ENCODE measurements around the gene IBTK. TPM values are rescaled to one million over a fixed set of nuclear protein-coding genes. Genes with fewer than 3 reads are reported as not detected.
"Not testable (repeated sequence)": the region's sequence is repeated elsewhere in the genome, so short reads cannot be mapped to it uniquely, and the experiment has no call there.

IBTK gene
- total RNA-seq, 1 donor from 2014 or later, result 44.8 TPM

DNA sequence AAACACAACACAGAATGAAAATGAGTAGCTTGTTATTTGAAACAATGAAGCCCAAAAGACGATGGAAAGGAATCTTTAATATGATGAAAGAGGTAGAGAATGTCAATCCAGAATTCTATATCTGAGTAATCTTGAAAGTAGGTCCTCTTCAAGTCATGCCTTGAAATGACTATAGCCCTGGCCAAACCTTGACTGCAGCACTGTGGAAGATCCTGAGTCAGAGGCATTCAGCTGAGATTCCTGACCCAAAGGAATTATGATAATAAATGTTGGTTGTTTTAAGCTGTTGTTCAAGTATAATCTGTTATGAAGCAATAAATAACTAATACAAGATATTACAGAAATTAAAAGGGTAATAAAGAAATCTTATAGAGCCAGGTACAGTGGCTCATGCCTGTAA is 64.8 kb downstream of the IBTK start:
- DNase-seq (ENCODE audit: low read depth, low spot score), result no peak

DNA sequence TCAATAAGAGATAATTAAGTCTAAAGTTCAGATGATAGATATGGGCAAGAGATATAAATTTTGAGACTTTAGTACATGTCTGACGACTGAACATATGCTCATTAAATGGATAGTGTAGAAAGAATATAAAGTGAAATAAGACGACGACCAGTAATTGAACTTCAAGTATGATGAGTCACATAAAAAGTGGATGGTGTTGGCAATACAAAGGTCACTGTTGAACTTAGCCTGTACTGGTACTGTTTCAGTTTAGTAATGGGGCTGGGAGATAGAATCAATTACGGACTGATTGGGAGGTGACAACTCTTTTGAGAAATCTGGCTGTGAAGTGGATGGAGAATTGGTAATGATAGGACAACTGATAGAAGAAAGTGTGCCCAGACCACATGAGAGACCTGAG is 68.1 kb downstream of the IBTK start:
- DNase-seq (ENCODE audit: low read depth, low spot score), result no peak

DNA sequence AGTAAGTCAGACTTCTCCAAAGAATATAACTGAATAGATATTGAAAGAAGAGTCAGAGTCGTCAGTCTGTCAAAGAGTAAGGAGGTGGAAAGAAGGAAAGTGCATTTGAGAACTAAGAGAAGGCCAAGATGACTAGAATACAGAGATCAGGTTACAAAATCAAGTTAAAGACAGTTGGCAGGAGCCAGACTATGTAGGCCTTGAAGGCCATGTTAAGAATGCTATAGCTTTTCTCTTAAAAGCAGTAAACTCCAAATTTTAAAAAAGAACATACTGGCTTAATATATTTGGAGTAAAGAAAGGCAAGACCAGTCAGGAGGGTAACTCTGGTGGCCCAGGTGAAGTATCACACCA is 68.8 kb downstream of the IBTK start:
- DNase-seq (ENCODE audit: low read depth, low spot score), result no peak

DNA sequence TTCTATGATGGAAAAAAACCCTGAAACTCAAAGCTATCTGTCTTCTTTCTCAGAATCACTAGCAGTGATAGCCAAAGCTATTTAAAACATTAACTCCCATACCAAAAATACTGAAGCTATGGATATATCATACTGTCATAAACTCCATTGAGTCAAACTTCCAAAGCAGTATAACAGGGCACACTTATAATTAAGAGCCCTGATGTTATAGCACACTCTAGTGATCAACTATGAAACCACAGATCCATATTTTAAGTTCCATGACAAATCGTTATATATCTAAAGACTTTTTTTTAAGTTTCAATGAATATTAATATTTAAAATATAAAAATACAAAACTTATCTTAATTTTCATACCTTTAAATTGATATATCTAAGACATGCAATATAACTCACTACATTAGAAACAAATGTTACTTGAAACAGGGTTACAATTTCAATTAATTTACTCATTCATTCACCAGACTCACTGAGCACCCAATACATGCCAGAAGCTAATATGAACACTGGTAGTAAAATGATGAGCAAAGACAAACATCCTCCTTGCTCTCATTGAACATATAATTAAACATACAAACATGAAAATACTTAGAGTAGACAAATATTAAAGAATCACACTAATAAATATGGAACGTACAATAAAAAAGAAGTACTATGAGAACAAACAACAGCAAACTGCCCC is 69.3 kb downstream of the IBTK start:
- no peak for DNase-seq (ENCODE audit: low read depth, low spot score)

DNA sequence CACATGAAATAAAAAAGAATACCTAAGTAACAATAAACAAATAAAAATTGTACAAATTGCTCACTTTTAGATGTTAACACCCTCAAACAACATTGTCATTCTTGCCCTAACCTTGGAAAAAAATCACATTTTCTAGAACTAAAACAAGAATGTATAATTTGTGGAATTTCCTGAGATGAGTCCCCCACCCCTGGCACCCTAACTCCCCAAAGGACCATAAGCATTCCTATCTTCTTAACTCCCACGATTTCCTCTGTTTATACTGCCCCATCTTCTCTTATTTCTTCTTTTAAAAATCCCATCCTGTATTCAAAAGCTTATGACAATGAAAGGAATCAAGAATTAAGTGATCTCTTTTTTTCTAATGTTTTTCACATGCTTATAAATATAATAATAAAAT is 70.9 kb downstream of the IBTK start:
- no peak for DNase-seq (ENCODE audit: low read depth, low spot score)

DNA sequence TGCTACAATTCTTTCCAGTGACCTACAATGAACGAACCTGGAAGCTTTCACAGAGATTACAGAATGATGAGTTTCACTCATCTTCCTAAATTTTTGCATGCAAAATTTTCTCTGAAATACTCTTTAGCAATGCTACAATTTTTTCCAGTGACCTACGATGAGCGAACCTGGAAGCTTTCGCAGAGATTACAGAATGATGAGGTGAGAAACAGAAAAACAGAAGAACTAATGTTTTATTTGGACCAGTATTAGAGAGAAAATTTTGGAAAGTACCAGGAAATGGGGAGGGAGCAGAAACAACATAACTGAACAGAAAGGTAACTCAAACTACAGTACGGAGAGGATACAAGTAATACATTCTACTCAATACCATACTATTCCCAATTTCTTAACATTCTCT is 75.0 kb downstream of the IBTK start:
- no peak for DNase-seq (ENCODE audit: low read depth, low spot score)

DNA sequence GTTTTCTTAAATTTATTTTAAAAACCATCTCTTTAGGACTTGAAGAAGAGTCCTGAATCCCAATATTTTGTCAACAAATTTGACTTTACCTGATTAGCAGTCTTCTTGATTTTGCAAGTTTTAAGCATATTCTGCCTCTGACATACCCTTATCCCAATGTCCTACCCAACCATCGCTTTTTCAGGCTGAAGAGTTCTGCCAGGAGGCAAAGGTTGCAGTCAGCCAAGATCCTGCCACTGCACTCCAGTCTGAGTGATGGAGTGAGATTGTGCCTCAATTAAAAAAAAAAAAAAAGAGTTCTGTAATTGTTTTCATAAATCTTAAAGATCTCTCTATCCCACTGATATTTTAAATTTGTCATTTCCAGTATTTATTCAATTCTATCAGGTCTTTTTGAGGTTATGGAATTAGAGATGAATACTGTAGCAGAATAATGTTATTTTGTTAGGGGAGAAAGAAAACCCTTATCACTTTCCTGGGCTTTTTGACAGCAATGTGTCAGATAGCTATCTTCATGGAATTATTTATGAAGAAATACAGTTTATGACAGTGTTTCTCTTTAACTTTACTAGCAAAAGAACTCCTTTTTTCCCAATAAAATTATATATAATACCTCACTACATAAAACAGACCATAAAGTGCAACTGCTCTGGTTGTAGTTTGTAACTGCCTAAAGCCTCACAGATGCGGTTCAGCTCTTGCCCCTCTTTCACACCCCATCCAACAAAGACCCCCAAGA is 78.2 kb downstream of the IBTK start:
- no peak for DNase-seq (ENCODE audit: low read depth, low spot score)

DNA sequence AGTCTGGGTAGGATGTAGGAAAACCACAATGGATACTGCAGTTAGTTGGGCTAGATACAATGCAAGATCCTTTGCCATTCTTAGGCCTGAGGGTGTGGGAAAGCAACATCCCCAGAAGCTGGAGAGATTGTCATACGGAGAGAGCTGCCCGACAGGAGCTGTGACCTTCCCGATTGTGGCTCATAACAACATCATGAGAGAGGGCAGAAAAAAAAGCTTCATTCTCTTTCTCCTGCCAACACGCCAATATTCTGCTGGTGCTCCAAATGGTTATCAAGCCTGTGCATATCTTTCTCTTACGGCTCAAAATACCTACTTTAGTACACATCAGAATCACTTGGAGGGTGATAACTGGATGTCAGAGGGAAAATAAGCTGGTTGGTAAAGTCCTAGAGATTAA is 81.1 kb downstream of the IBTK start:
- DNase-seq (ENCODE audit: low read depth, low spot score), result no peak

DNA sequence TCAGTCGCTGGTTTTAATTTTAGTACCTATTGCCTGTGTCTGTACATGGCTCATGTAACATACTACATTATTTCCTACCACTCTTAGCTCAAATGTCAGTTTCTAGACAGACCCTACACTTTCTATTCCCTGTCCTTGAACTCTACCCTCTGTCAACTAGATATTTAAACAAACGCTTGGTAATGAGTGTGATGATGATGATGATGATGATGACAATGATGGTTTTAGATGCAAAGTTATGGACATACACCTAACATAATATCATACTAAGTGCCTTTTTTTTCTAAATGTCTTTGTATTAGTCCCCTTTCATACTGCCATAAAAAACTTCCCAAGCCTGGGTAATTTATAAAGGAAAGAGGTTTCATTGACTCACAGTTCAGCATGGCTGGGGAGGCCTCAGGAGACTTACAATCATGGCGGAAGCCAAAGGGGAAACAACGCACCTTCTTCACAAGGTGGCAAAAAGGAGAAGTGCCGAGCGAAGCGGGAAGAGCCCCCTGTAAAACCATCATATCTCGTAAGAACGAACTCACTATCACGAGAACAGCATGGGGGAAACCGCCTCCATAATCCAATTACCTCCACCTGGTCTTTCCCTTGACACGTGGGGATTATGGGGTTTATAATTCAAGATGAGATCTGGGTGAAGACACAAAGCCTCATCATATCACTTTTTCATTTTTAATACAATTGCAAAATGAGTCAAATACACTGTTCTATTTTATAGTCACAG is 87.1 kb downstream of the IBTK start:
- DNase-seq (ENCODE audit: low read depth, low spot score), result no peak

DNA sequence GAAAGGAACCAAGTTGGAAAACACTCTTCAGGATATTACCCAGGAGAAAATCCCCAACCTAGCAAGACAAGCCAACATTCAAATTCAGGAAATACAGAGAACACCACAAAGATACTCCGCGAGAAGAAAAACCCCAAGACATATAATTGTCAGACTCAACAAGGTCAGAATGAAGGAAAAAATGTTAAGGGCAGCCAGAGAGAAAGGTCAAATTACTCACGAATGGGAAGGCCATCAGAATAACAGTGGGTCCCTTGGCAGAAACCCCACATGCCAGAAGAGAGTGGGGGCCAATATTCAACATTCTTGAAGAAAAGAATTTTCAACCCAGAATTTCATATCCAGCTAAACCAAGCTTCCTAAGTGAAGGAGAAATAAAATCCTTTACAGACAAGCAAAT is 94.8 kb downstream of the IBTK start:
- DNase-seq (ENCODE audit: low read depth, low spot score), result not testable (repeated sequence)

DNA sequence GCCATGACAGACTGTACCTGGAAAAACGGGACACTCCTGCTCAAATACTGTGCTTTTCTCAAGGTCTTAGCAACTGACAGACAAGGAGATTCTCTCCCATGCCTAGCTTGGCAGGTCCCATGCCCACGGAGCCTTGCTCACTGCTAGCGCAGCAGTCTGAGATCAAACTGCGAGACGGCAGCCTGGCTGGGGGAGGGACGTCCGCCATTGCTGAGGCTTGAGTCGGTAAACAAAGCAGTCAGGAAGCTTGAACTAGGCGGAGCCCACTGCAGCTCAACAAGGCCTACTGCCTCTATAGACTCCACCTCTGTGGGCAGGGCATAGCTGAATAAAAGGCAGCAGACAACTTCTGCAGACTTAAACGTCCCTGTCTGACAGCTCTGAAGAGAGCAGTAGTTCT is 96.4 kb downstream of the IBTK start:
- DNase-seq (ENCODE audit: low read depth, low spot score), result not testable (repeated sequence)

DNA sequence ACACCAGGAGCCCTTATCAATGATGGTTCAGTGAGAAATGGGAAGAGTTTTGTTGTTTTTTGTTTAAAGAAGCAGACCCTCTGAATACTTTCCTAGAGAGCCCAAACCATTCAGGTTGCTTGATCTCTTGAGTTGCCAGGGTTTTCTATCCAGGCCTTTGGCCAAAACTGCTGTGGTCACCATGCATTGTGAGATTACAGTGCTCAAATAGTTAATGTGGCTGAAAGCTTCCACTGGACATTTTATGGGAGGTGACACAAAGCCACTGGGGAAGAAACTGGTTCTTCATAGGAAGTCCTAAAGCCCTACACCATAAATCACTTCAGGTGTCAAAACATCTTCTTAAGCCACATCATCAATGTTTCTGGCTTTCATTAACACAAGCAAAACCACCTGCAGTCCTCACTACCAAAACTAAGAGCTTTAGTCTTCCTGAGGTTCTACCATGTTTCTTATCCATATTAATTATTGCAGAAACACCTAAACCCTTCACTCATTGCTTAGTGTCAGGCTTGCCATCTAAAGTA is 101.6 kb downstream of the IBTK start:
- DNase-seq (ENCODE audit: low read depth, low spot score), result no peak

DNA sequence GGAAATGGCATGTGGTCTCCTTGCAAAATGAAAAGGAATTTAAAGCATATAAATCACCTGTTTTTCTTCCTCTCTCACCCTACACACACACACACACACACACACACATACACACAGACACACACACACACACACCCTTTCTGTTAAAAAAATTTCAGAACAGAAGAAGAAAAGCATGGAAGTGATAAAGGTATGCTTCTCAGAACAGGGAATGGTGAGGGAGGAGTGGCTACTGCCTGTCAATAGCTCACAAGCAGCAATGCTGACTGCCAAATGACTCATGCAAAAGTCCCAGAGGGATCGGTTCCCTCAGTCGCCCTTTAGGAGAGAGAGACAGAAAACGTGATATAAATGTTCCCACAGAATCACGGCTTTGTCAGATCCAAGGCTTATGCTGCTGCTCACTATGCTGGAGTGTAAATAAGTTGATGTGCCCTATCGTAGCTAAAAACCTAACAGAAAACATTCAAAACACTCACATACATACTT is 102.6 kb downstream of the IBTK start:
- peak; percentile 49 for DNase-seq (ENCODE audit: low read depth, low spot score)

DNA sequence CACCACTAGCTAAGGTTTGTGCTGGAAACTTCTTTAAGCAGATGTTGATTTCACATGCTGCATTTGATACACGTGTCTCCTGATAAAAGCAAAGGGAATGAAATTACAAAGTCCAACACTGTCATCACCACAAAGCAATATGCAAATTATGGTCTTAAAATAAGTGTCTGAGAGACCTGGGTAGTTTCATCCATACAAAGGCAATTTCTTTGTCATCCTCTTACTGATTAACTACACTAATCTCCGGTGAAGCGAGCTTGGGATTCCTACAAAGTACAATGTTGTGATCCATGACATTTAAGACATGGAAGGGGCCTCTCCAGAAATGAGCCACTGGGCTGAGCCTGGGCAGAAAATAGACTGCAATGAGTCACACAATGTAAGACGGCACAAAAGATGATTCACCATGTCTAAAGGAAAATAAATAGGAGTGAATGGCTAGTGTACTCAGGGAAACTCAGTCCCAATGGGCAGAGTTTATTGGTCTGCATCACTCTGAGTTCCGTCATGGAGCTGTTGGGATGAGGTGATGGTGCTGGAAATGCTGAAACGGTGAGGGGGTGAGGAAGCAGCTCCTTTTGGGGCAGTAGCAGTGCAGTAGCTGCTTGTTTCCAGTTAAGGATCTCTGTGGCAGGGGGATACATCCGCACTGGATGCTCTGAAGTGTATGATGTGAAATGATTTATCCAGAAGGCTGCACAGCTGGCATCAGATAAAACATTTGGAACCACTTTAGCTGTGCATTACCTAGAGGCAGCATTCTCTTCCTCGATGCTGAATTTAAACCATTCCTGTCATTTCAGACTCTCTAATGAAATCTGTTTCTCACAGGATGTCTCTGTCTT is 103.3 kb downstream of the IBTK start:
- DNase-seq (ENCODE audit: low read depth, low spot score), result peak; percentile 55

DNA sequence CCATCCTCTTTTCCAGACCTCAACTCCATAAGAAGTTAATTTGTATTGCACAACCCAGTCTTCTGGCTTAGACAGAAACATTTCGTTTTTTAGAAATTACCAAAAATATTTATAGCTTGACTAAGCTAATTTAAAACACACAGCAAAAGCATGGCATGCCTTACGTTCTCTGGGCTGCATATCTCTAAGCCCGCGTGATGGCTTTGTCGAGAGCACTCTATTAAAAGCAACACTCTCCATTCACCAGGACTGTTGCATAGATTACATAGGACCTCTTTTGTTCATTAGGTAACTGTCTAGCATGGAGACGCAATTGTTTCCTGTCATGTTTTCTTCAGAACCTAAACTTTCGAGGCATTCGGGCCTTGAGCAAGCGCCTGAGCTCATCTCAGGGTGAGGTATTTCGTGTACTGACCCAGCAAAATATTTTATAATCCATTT is 104.5 kb downstream of the IBTK start:
- DNase-seq (ENCODE audit: low read depth, low spot score), result no peak

DNA sequence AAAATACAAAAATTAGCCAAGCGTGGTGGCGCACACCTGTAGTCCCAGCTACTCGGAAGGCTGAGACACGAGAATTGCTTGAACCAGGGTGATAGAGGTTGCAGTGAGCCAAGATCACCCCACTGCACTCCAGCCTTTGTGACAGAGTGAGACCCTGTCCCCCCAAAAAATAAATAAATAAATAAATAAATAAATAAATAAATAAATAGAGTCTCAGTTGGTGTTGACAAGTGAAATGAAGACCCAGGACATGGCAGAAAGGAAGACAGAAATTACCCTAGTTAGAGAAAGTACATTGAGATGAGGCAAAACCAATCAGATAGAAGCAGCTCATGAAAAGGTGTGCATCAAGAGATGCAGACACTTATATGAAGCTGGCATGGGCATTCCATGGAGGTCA is 105.0 kb downstream of the IBTK start:
- DNase-seq (ENCODE audit: low read depth, low spot score), result no peak

DNA sequence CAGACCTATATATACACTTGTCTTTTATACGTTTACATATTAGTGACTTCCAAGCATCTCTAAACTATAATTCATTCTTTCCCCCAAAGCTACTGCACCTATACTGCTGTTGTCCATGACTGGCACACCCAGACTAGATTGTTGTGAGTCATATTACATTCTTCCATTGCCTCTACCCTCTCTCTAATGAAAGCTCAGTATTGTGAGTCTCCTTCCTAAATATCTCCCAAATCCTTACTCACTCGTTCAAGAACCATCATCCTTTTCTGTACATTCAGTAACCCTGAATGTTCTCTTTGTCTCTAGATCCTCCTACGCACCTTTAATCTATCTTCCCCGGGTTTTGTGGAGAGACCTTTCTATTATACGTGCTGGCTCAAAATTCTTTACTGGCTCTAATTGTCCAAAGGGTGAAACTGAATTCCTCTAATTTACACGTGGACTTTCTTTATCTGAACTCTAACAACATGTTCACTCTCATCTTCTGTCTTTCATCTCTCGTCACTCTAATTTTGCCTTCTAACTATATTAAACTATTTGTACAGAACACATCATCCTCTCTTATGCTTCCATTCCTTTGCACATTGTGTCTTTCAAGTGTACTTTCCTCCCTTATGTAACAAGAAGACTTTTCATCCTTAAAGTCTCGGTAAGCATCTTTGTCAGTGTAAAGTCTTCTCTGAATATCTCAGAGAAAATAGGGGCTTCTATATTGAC is 109.3 kb downstream of the IBTK start:
- DNase-seq (ENCODE audit: low read depth, low spot score), result no peak

DNA sequence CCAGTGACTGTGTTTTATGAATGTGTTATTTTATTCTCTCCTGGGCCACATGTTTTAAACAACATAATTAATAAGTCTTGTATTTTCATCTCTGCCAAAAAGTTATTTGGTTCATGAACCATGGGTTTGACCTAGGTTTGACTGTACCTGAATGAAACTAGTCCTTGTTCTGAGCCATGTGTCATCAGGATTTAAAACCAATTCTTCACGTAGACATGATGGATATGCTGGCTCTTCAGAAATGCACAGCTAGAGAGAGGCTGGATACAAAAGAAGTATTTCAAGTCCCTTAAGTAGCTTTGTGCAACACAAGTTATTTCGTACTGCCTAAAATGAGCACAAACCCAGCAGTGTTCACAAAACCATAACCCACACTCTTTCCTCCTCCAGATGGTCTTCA is 116.1 kb downstream of the IBTK start:
- no peak for DNase-seq (ENCODE audit: low read depth, low spot score)

DNA sequence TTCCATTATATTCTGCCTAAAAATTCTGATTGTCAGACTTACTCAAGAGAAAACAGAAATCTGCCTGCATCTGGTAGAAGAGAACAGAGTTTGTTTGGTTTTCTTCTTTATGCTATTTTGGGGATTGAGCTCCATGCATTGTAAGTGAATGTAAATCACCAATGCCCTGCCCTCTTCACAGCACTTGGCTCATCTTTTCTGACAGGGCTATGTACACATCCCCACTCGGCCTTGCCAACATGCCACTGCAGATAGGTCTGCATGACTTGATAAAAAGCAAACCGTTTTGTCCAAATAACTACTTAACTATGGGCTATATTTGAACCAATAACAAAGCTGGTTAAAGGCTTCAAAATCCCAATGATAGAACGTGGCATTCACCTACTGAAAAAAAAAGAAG is 117.7 kb downstream of the IBTK start:
- DNase-seq (ENCODE audit: low read depth, low spot score), result no peak

DNA sequence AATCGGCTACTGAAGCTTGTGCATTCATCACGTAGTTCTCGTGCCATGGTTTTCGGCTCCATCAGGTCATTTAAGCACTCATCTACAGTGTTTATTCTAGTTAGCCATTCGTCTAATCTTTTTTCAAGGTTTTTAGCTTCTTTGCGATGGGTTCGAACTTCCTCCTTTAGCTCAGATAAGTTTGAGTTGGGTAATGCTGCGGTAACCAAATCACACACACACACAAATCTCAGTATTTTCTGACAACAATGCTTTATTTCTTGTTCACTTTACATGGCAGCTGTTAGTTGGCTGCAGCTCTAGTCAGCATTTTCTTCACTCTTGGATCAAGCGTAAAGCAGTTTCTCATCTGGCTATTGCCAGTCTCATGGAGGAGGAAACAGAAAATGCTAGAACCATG is 118.6 kb downstream of the IBTK start:
- DNase-seq (ENCODE audit: low read depth, low spot score), result not testable (repeated sequence)

DNA sequence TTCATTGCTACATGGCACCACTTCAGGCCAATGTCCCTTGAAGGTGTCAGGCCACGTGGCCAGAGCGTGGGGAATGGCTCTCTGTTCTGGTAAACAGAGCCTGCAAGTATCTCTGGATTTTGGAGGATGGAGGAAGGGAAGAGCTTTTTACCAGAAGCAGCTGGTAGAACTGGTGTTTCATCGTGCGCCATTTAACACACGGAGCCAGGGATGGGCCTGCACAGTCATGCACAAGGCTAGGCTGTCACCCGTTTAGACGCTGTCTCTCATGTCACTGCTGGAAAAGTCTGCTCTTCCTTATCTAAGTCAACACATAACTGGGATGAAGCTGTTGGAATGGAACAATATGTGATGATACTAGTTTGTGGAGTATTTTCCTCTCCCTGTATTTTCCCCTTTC is 123.9 kb downstream of the IBTK start:
- DNase-seq (ENCODE audit: low read depth, low spot score), result no peak

All from pulmonary artery endothelial cell (primary cell).